Measurements from ENCODE around the gene OR12D2.
"Not testable (repeated sequence)": the region's sequence is repeated elsewhere in the genome, so short reads cannot be mapped to it uniquely, and the experiment has no call there.

DNA sequence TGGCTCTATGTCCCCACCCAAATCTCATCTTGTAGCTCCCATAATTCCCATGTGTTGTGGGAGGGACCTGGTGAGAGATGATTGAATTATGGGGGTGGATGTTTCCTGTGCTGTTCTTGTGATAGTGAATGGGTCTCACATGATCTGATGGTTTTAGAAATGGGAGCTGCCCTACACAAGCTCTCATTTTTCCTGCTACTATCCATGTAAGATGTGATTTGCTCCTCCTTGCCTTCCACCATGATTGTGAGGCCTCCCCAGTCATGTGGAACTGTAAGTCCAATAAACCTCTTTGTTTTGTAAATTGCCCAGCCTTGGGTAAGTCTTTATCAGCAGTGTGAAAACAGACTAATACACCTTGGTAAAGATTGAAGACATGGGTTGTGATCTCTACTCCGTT, 48.6 kb downstream of the OR12D2 start:
- TF ChIP-seq CTCF, POLR2A (IDR thresholded peaks at IDR 0.05): not testable (repeated sequence)

All from esophagus squamous epithelium (tissue), 4 donors.